Testis (tissue), 3 donors: ENCODE measurements around the gene GGTLC3. TPM values are rescaled to one million over a fixed set of nuclear protein-coding genes. Genes with fewer than 3 reads are reported as not detected.
"Not testable (repeated sequence)": the region's sequence is repeated elsewhere in the genome, so short reads cannot be mapped to it uniquely, and the experiment has no call there.

Experiments
- DNase-seq: peaks from one replicate; pipeline ENCODE4 v3.0.0-alpha.2; 2019
- H3K27ac ChIP-seq, 2 donors: fragments of 200-600 bp; sonication (generic); one replicate each; pipeline ENCODE4 v1.5.1; 2019
- H3K27me3 ChIP-seq: fragments of 200-600 bp; sonication (generic); one replicate; pipeline ENCODE4 v1.5.1; 2019
- H3K36me3 ChIP-seq: fragments of 200-600 bp; sonication (generic); one replicate; pipeline ENCODE4 v1.5.1; 2017; ENCODE audit warnings: low read depth; ENCODE audit errors: missing control alignments
- H3K4me1 ChIP-seq: fragments of 200-600 bp; sonication (generic); one replicate; pipeline ENCODE4 v1.5.1; 2019
- H3K4me3 ChIP-seq, 2 donors: fragments of 200-600 bp; sonication (generic); one replicate each; pipeline ENCODE4 v1.5.1; 2017 to 2019
- H3K9me3 ChIP-seq: fragments of 200-600 bp; sonication (generic); one replicate; pipeline ENCODE4 v1.5.1; 2017
- WGBS, 2 donors: methylation state at CpG; one replicate each; pipeline ENCODE4 v1.1.5; 2018; 5-methylcytosine and 5-hydroxymethylcytosine counted together
- intact Hi-C: fragments of 100-400 bp; cut with DNase I; formaldehyde crosslinking; loops from one replicate; pipeline ENCODE4 v1.15.1; 2023; ENCODE audit warnings: low total_unique reads
- polyA plus RNA-seq: library from polyadenylated mRNA; stranded (reverse); fragments of 350-450 nt; fragmentation: Illumina TruSeq; extraction: RNeasy Lipid Tissue Mini Kit (QIAGEN cat#74804); gene quantifications from one replicate; pipeline ENCODE4 v1.2.3, GENCODE V29; 2014; ENCODE audit warnings: low read depth, low replicate concordance; ENCODE audit not compliant: insufficient read depth
- total RNA-seq, 2 donors: library from RNA; depleted of rRNA; stranded (reverse); fragments of >200 nt; gene quantifications; one replicate each; pipeline ENCODE4 v1.2.3, GENCODE V29; 2016

The GGTLC3 gene
- total and polyA plus RNA-seq, 3 donors from 2014 or later = 0.68 to 1.5 TPM; not detected in 1

DNA sequence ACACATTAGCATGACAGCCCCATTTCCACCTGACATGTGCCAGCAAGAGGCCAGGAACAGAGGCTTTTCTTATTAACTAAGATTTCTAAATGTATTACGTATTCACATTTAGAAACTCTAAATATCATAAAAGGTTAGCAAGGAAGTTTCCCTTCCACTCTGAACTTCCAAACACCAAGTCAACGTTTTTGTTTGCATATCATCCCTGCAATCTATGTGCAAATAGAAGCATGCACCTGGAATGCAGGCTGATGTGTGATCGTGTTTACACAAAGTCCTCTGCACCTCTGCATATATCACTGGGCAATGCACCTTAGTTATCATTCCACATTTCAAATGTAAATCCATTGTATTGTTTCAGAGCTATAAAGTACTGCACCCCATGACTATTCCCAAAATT lies 21.7 kb downstream of the GGTLC3 start:
- H3K27ac ChIP-seq, H3K27me3 ChIP-seq, H3K4me3 ChIP-seq, H3K9me3 ChIP-seq, H3K4me1 ChIP-seq, DNase-seq, H3K36me3 ChIP-seq, intact Hi-C loops: not testable (repeated sequence)
- WGBS, 2 donors = no CpG with 5 or more reads among the region's 3 CpGs

Other genes with a start within 250 kb of the GGTLC3 start
- 10 to 100 TPM; 42.0 to 79.9 TPM for gene TMEM191B, start 9.6 kb upstream of the GGTLC3 start, total RNA-seq
- 56.9 TPM for gene TMEM191B, start 9.6 kb upstream of the GGTLC3 start, polyA plus RNA-seq
- 10 to 100 TPM; 33.7 to 48.3 TPM for gene RIMBP3, start 93.8 kb upstream of the GGTLC3 start, total RNA-seq
- gene RIMBP3, start 93.8 kb upstream of the GGTLC3 start, polyA plus RNA-seq = 105 TPM